Anterior cingulate cortex (tissue), 58 donors: ENCODE results near the gene IL36B.

Source experiments
- DNase-seq, 58 donors: peaks; one replicate each; lab custom pipeline; 2025; lab: John Stamatoyannopoulos, UW

IL36B gene

GRCh38 chr2:113012436-113013335, 40.0 kb downstream of the IL36B start:
- DNase-seq = no peak

- no peak for DNase-seq
Observed at GRCh38 chr2:113011108-113011507, 41.6 kb downstream of the IL36B start.

GRCh38 chr2:113010088-113010487, 42.6 kb downstream of the IL36B start:
- no peak for DNase-seq

GRCh38 chr2:113009622-113010021, 43.0 kb downstream of the IL36B start:
- DNase-seq = no peak

GRCh38 chr2:113007250-113007649, 45.4 kb downstream of the IL36B start:
- no peak for DNase-seq

GRCh38 chr2:113005030-113005509, 47.6 kb downstream of the IL36B start, which contains the start of gene IL36A:
Gene IL36A (plus strand): TSS chr2:113005459. CDS start chr2:113005872, 413 bp downstream.
- DNase-seq = no peak

GRCh38 chr2:113002677-113003076, 50.0 kb downstream of the IL36B start:
- no peak for DNase-seq

GRCh38 chr2:113000436-113000835, 52.2 kb downstream of the IL36B start:
- no peak for DNase-seq

- DNase-seq = no peak
Observed at GRCh38 chr2:112997151-112997550, 55.5 kb downstream of the IL36B start.

GRCh38 chr2:112996635-112997034, 56.0 kb downstream of the IL36B start:
- DNase-seq = no peak

- DNase-seq = no peak
Observed at GRCh38 chr2:112995346-112995920, 57.2 kb downstream of the IL36B start.

GRCh38 chr2:112994648-112995047, 58.0 kb downstream of the IL36B start:
- DNase-seq = no peak

- no peak for DNase-seq
Observed at GRCh38 chr2:112993831-112994230, 58.8 kb downstream of the IL36B start.

GRCh38 chr2:112989611-112990010, 63.1 kb downstream of the IL36B start:
- no peak for DNase-seq

GRCh38 chr2:112985090-112985489, 67.6 kb downstream of the IL36B start:
- no peak for DNase-seq

GRCh38 chr2:112980537-112980936, 72.1 kb downstream of the IL36B start:
- DNase-seq = no peak

GRCh38 chr2:112979731-112980130, 72.9 kb downstream of the IL36B start:
- no peak for DNase-seq

GRCh38 chr2:112977559-112978056, 75.1 kb downstream of the IL36B start, which contains the start of gene IL36G:
Gene IL36G (plus strand): TSS chr2:112978006. CDS start chr2:112978639, 633 bp downstream.
- no peak for DNase-seq
